Measurements from ENCODE around the gene COX8A.

The COX8A gene

GRCh38 chr11:64004590-64004984, 30.2 kb downstream of the COX8A start:
- no peak for FAIRE-seq

- FAIRE-seq: no peak
Observed at GRCh38 chr11:64005691-64006090, 31.3 kb downstream of the COX8A start.

- no peak for FAIRE-seq
Observed at GRCh38 chr11:64006398-64006797, 32.0 kb downstream of the COX8A start.

DNA sequence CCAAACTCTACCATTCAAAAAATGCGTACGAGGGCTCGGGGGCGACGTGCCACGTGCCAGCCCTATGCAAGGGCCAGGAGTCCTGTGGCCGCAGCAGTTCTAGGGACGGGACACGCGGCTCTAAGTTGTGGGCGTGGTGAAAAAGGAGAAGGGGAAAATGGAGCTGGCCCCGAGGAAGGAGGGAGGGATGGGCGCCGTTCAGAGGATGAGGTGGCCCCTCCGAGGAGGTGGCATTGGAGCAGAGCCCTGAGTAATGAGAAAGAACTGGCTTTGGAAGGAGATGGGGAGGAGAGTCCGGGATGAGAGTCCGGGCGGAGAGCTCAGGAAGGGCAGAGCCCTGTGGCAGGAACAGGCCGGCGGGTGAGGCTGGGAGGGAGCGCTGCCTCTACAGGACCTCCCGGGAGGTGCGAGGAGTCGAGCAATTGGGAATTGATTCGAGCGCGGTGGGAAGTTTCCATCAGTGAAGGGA, 32.8 kb downstream of the COX8A start:
- no peak for FAIRE-seq

GRCh38 chr11:64007629-64008282, 33.3 kb downstream of the COX8A start:
- FAIRE-seq: no peak

- no peak for FAIRE-seq
Observed at GRCh38 chr11:64008283-64008913, 34.0 kb downstream of the COX8A start.

- no peak for FAIRE-seq
Observed at GRCh38 chr11:64008914-64009633, 34.7 kb downstream of the COX8A start.

DNA sequence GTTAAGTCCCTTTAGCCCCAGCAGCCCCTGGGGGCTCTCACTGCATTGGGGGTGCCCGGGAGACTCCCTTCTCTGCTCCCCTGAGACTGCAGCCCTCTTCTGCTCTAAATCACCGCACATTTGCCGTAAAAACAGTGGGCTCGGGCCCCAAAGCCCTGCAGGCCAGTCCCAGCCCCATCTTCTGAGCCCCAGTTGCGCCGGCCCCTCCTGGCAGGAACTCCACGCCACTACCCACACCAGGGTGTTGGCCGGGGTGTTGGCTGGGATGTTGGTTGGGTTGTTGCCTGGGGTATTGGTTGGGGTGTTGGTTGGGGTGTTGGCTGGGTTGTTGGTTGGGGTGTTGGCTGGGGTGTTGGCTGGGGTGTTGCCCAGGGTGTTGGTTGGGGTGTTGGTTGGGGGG, 35.3 kb downstream of the COX8A start:
- no peak for FAIRE-seq

- no peak for FAIRE-seq
Observed at GRCh38 chr11:64010783-64011182, 36.4 kb downstream of the COX8A start.

DNA sequence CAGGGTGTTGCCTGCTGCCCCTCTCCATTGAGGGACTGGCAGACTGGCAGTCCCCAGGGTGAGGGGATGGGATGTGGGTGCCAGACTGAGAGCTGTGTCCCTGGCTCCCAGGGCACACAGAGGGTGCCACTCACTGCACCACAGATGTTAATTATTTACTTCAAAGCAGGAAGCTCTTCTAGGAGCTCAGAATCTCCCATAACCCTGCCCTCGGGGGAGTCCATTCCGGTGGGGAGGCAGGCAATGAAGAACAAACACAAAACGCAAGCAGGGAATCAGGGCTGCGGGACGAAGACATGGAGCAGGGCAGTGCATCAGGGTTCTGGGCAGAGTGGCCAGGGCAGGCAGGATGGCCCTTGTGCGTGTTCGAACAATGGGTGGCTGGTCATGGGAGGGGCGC, 37.0 kb downstream of the COX8A start:
- no peak for FAIRE-seq

- FAIRE-seq: no peak
Observed at GRCh38 chr11:64013141-64013896, 38.9 kb downstream of the COX8A start.

- no peak for FAIRE-seq
Observed at GRCh38 chr11:64014356-64014755, 39.9 kb downstream of the COX8A start.

DNA sequence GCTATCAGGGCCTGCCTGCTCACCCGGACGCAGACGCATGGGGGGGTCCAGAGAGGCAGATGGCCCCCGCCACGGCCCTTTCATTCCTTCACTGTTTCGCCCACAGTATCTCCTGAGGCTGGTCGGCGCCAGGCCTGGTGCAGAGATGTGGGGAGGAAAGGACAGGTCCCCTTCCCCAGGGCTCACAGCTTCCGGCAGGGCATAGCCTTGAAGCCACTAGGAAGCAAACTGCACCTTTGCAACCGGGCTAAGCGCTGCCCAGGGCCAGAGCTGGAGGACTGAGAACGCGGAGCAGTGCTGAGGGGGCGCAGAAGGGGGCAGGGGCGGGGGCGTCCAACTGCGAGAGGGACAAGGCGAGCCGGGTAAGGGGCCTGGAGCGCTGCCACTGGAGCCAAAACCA, 41.1 kb downstream of the COX8A start:
- FAIRE-seq: no peak

- FAIRE-seq: no peak
Observed at GRCh38 chr11:64015935-64016845, 41.8 kb downstream of the COX8A start.

DNA sequence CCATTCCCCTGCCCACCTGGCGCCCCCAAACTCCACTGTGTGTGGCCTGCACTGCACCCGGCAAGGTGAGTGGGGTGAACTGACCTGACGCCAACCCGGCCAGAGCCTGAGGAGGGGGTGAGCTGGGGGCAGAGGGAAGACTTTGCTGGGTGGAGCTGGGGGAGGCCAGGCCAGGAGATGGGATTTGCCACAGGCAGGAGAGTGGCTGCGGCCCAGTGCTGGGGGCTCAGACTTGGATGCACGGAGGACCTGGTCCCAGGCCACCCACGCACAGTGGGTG, 43.5 kb downstream of the COX8A start:
- no peak for FAIRE-seq

DNA sequence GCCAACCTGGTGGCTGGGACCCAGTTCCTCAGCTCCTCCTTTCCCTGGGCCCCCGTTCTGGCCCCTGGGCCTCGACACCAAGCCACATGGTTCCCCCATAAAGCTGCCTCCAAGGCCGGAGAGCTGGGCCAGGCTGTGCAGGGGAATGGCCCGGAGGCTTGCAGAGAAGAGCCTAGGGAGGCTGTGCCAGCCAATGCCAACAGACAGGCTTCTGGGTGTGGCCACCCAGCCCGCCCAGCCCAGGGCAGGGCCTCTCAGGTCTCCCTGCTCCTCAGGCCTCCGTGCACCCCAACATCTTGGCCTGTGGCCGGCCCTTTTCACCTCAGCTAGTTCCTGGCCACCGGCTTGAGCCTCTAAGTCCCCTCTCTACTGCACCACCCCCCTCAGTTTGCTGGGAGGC, 43.9 kb downstream of the COX8A start:
- no peak for FAIRE-seq

- FAIRE-seq: no peak
Observed at GRCh38 chr11:64019106-64020037, 45.0 kb downstream of the COX8A start.

GRCh38 chr11:64020976-64021756, 46.7 kb downstream of the COX8A start:
- no peak for FAIRE-seq

- no peak for FAIRE-seq
Observed at GRCh38 chr11:64021757-64022093, 47.3 kb downstream of the COX8A start.

GRCh38 chr11:64022125-64022784, 47.8 kb downstream of the COX8A start:
- FAIRE-seq: no peak

Data from colon (tissue), 2 donors.